GM12878 (cell line): ENCODE measurements around the gene SPG7. TPM values are rescaled to one million over a fixed set of nuclear protein-coding genes. Genes with fewer than 3 reads are reported as not detected.

Experiments used
- ATAC-seq: fragments of 200-7000 bp; cut with Tn5 transposase; 3 replicates; pipeline ENCODE4 v1.9.1; 2020; ENCODE audit warnings: mild to moderate bottlenecking, moderate library complexity
- BruUV-seq: library from RNA; stranded (reverse); fragments of 400-500 nt; replicated peaks from 2 replicates; lab custom pipeline; 2021; lab: Mats Ljungman, UMichigan
- CTCF ChIA-PET: fragments of 300-600 bp; sonication (Branson Sonifier 250); formaldehyde crosslinking; extraction: SDS; loops from one replicate; lab custom pipeline; 2021; ENCODE audit warnings: inconsistent platforms; lab: Yijun Ruan, JAX
- POLR2A ChIA-PET: fragments of 350-600 bp; formaldehyde crosslinking; extraction: SDS; loops from one replicate; lab custom pipeline; 2021; ENCODE audit warnings: inconsistent platforms; lab: Charles Lee
- RAD21 ChIA-PET: fragments of 300-600 bp; sonication (Branson Sonifier 250); formaldehyde crosslinking; loops from one replicate; lab custom pipeline; 2023; ENCODE audit warnings: antibody characterized with exemption; ENCODE audit not compliant: unreplicated experiment; lab: Charles Lee
- SMC1A ChIA-PET: fragments of 300-600 bp; sonication (Branson Sonifier 250); formaldehyde crosslinking; loops from one replicate; lab custom pipeline; 2023; ENCODE audit not compliant: unreplicated experiment, uncharacterized antibody; lab: Charles Lee
- DNase-seq: peaks from one replicate; pipeline ENCODE4 v3.0.0-alpha.2; 2011; ENCODE audit warnings: low read depth, low spot score
- FAIRE-seq: peaks from 3 replicates; lab custom pipeline; 2011; peaks lifted over from hg19 to GRCh38; lab: Jason Lieb, UNC
- H2AFZ ChIP-seq: 2 replicates; pipeline ENCODE4 v1.6.0; 2011; ENCODE audit warnings: low read depth, low read length, control low read depth; ENCODE audit not compliant: control insufficient read depth
- H3K27ac ChIP-seq: 2 replicates; pipeline ENCODE4 v1.5.1; 2011; ENCODE audit warnings: control low read depth; ENCODE audit not compliant: control insufficient read depth, insufficient read depth
- H3K27me3 ChIP-seq, 2 experiments: replicated peaks in 1 of 2; 2 replicates each; pipeline versions ENCODE4 v1.6.0 to v1.6.1; 2011; ENCODE audit warnings: low read length in 1 of 2; ENCODE audit not compliant: control insufficient read depth in 2 of 2, insufficient read depth in 2 of 2
- H3K36me3 ChIP-seq, 2 experiments: 2 replicates each; pipeline ENCODE4 v1.5.1; 2011; ENCODE audit warnings: low read length in 1 of 2; ENCODE audit not compliant: control insufficient read depth in 2 of 2, insufficient read depth in 2 of 2
- H3K4me1 ChIP-seq: 2 replicates; pipeline ENCODE4 v1.6.1; 2011; ENCODE audit warnings: mild to moderate bottlenecking, low read length, moderate library complexity, mixed read lengths; ENCODE audit not compliant: control insufficient read depth, insufficient read depth
- H3K4me2 ChIP-seq: 2 replicates; pipeline ENCODE4 v1.6.0; 2011; ENCODE audit warnings: control low read depth; ENCODE audit not compliant: control insufficient read depth, insufficient read depth
- H3K4me3 ChIP-seq: fragments of 200-600 bp; sonication (generic); 2 replicates; pipeline ENCODE4 v1.5.1; 2016
- H3K79me2 ChIP-seq: 2 replicates; pipeline ENCODE4 v1.6.0; 2011; ENCODE audit warnings: low read length; ENCODE audit not compliant: control insufficient read depth, insufficient read depth
- H3K9ac ChIP-seq: 2 replicates; pipeline ENCODE4 v1.8.0; 2011; ENCODE audit warnings: low read length, control low read depth, mixed read lengths; ENCODE audit not compliant: control insufficient read depth, insufficient read depth
- H3K9me3 ChIP-seq: replicated peaks from 3 replicates; pipeline ENCODE4 v1.5.1; 2011; ENCODE audit warnings: mild to moderate bottlenecking, low read length; ENCODE audit not compliant: control insufficient read depth, insufficient read depth
- H4K20me1 ChIP-seq: 2 replicates; pipeline ENCODE4 v1.6.0; 2011; ENCODE audit not compliant: control insufficient read depth, insufficient read depth
- CEBPZ ChIP-seq: fragments of 150-350 bp; IDR thresholded peaks from 2 replicates; pipeline ENCODE4 v1.6.1; 2016; ENCODE audit warnings: low read depth, low read length
- CTCF ChIP-seq, 3 experiments: IDR thresholded peaks in 2 of 3; conservative IDR thresholded peaks in 1 of 3; 2 replicates each; pipeline ENCODE4 v1.5.1; 2011; ENCODE audit warnings: low read depth in 3 of 3, low read length in 3 of 3, mild to moderate bottlenecking in 3 of 3, control low read depth in 2 of 3, moderate library complexity in 2 of 3, inconsistent platforms in 1 of 3, mixed read lengths in 1 of 3; ENCODE audit not compliant: control insufficient read depth in 2 of 3, insufficient read depth in 1 of 3; ENCODE audit errors: extremely low read depth in 1 of 3
- MEF2A ChIP-seq: IDR thresholded peaks from 2 replicates; pipeline ENCODE4 v1.6.1; 2011; ENCODE audit warnings: low read depth, mild to moderate bottlenecking, low read length, moderate library complexity; ENCODE audit not compliant: insufficient read depth
- MEF2B ChIP-seq: fragments of 450-650 bp; IDR thresholded peaks from 2 replicates; pipeline ENCODE4 v1.6.1; 2018; ENCODE audit warnings: mild to moderate bottlenecking, moderate library complexity; ENCODE audit not compliant: partially characterized antibody, poor library complexity, severe bottlenecking
- NRF1 ChIP-seq: conservative IDR thresholded peaks from 2 replicates; pipeline ENCODE4 v1.6.1; 2011; ENCODE audit warnings: mild to moderate bottlenecking, low read depth, low read length, improper control_type of control experiment
- RELB ChIP-seq: fragments of 450-650 bp; IDR thresholded peaks from 2 replicates; pipeline ENCODE4 v1.6.1; 2017; ENCODE audit warnings: low read depth, mild to moderate bottlenecking, moderate library complexity
- RUNX3 ChIP-seq: IDR thresholded peaks from 2 replicates; pipeline ENCODE4 v1.6.1; 2012; ENCODE audit warnings: low read length, inconsistent platforms
- SRF ChIP-seq, 2 experiments: IDR thresholded peaks; 2 replicates each; pipeline ENCODE4 v1.6.1; 2011; ENCODE audit warnings: low read depth in 2 of 2, low read length in 2 of 2, mild to moderate bottlenecking in 1 of 2, moderate library complexity in 1 of 2
- WGBS: methylation state at CpG from one replicate; pipeline ENCODE4 v1.1.6; 2016; ENCODE audit warnings: low lambda C conversion rate; ENCODE audit not compliant: insufficient replicate concordance, insufficient coverage; ENCODE audit errors: missing lambda C conversion rate; 5-methylcytosine and 5-hydroxymethylcytosine counted together
- in situ Hi-C: fragments of 300-500 bp; cut with MboI; formaldehyde crosslinking; loops from 9 replicates; pipeline ENCODE4 v1.14.3; 2018; ENCODE audit warnings: mixed read lengths
- intact Hi-C: fragments of 100-400 bp; cut with micrococcal nuclease; formaldehyde crosslinking; loops from one replicate; pipeline ENCODE4 v1.14.2; 2022; ENCODE audit not compliant: unreplicated experiment
- polyA plus RNA-seq, 11 experiments: library from polyadenylated mRNA; depleted of rRNA in 4 of 11; unstranded in 6 of 11; stranded (reverse) in 5 of 11; fragments of >200 nt; fragmentation: Nextera tagmentation in 4 of 11; fragmentation: Illumina TruSeq in 1 of 11; extraction: Ambion mirVana in 4 of 11; extraction: Trizol in 1 of 11; gene quantifications; 1 replicate in 1 of 11; 2 replicates in 10 of 11; pipeline versions ENCODE4 v1.2.1 to v1.2.3, GENCODE V29; 2011 to 2016; ENCODE audit warnings: inconsistent platforms in 2 of 11, missing spikeins in 2 of 11, low read depth in 1 of 11
- total RNA-seq, 4 experiments: library from RNA; depleted of rRNA in 3 of 4; stranded (reverse); fragments of >200 nt in 3 of 4; fragmentation: Illumina TruSeq in 1 of 4; extraction: Trizol in 1 of 4; gene quantifications; 2 replicates each; pipeline versions ENCODE4 v1.2.1 to v1.2.3, GENCODE V29; 2013 to 2021

Gene SPG7
- total and polyA plus RNA-seq, 10 of the 15 experiments (the other 5 are each of a cell fraction or from before 2014, with no cell fraction given) = 5.9 to 75.9 (median 52.5) TPM

- ATAC-seq = peak; percentile 80
Observed at GRCh38 chr16:89525146-89525913, 17.1 kb downstream of the SPG7 start.

More at GRCh38 chr16:89525146-89525913, 17.1 kb downstream of the SPG7 start:
- Histone ChIP-seq H3K36me3 (peaks cover 12 to 25% of the 10 kb centered on the region in 2 experiments), H3K4me3 (no peak overlapping the region), H3K27ac (peak overlapping the region; percentile 15; the same call in 1 of the 2 replicates), H2AFZ (no peak overlapping the region), H4K20me1 (no peaks in the 10 kb centered on the region), H3K9me3 (no peaks in the 10 kb centered on the region), H3K4me2 (no peak overlapping the region), H3K4me1 (peaks cover 12% of the 10 kb centered on the region), H3K27me3 (no peaks in the 10 kb centered on the region), H3K79me2 (no peaks in the 10 kb centered on the region; the same call in 1 of the 2 replicates), H3K9ac (no peak overlapping the region)
- WGBS = 44% methylated on average over 20 of the region's 20 CpGs
- RAD21 ChIA-PET = no interaction called here
- SMC1A ChIA-PET = interaction anchor here (0.7 to 1.2 kb wide), 2 partner anchors 14 to 891 kb away, joined by 3 to 4 read pairs; no protein-coding TSS in a partner anchor
- TF ChIP-seq RELB = no peak
- peak; percentile 51 for TF ChIP-seq MEF2B
- peak; percentile 67; the same call in 1 of the 2 replicates for TF ChIP-seq MEF2A
- no peak for TF ChIP-seq CEBPZ
- no peak for TF ChIP-seq NRF1
- no peak for TF ChIP-seq SRF (IDR thresholded peaks at IDR 0.05; ENCODE audit: low read depth in 2 of 2, low read length in 2 of 2)
- TF ChIP-seq CTCF (IDR thresholded peaks at IDR 0.05 in 2 of 3, conservative IDR thresholded peaks at IDR 0.05 in 1 of 3; ENCODE audit: control insufficient read depth in 2 of 3, extremely low read depth in 1 of 3, insufficient read depth in 1 of 3, low read depth in 3 of 3, low read length in 3 of 3) = peak in 2 of 3 experiments; percentile 28 to 32; a peak in 2 of 6 replicates
- TF ChIP-seq RUNX3 = peak; percentile 63
- CTCF ChIA-PET = interaction anchor here (0.6 to 1.4 kb wide), 4 partner anchors 12 to 175 kb away, joined by 3 to 7 read pairs (median 4); partner anchors contain the start of gene SPG7
- FAIRE-seq (peak; percentile 66), DNase-seq (no peak)
- intact Hi-C loops = no loop called here
- in situ Hi-C loops = no loop called here
- POLR2A ChIA-PET = interaction anchor here (0.7 to 1.0 kb wide), 2 partner anchors 42 to 162 kb away, joined by 4 to 5 read pairs; no protein-coding TSS in a partner anchor
- BruUV-seq = no TSS peak
